ENCODE results near the gene PTX3.

Gene PTX3

GRCh38 chr3:157436583-157437291 lies at the start of gene PTX3:
Gene PTX3 (plus strand): TSS chr3:157436850. CDS start chr3:157436934, 84 bp downstream.
- no peak for DNase-seq (ENCODE audit: low read depth)

GRCh38 chr3:157387708-157388435 lies 48.8 kb upstream of the PTX3 start:
- no peak for DNase-seq (ENCODE audit: low read depth)

- no peak for DNase-seq (ENCODE audit: low read depth)
These were observed 47.7 kb upstream of the PTX3 start for GRCh38 chr3:157388976-157389375.

- no peak for DNase-seq (ENCODE audit: low read depth)
These were observed 45.7 kb upstream of the PTX3 start for GRCh38 chr3:157390713-157391515.

DNA sequence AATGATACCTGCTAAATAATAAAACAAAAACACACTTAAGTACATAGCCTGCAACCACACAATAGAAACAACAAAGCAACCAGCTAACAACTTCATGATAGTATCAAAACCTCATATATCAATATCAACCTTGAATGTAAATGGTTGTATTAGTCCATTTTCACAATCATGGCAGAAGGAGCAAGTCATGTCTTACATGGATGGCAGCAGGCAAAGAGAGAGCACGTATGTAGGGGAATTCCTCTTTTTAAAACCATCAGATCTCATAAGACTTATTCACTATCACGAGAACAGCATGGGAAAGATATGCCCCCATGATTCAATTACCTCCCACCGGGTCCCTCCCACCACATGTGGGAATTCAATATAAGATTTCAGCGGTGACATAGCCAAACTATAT lies 44.5 kb upstream of the PTX3 start:
- DNase-seq (ENCODE audit: low read depth) = no peak

- DNase-seq (ENCODE audit: low read depth) = no peak
These were observed 43.5 kb upstream of the PTX3 start for GRCh38 chr3:157393113-157393512.

DNA sequence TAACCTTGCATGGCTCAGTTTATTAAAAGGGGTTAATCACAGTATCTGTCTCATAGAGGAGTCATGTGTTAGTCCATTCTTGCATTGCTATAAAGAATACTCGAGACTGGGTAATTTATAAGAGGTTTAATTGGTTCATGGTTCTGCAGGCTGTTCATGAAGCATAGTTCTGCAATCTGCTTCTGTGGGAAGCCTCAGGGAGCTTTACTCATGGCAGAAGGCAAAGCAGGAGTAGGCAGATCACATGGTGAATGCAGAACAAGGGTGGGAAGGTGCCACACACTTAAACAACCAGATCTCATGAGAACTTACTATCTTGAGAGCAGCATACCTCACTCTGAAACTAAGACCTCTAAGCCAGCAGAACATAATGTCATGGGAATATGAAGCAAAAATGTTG lies 42.2 kb upstream of the PTX3 start:
- no peak for DNase-seq (ENCODE audit: low read depth)

- no peak for DNase-seq (ENCODE audit: low read depth)
These were observed 38.1 kb upstream of the PTX3 start for GRCh38 chr3:157398598-157398997.

- no peak for DNase-seq (ENCODE audit: low read depth)
These were observed 32.3 kb upstream of the PTX3 start for GRCh38 chr3:157404381-157404780.

DNA sequence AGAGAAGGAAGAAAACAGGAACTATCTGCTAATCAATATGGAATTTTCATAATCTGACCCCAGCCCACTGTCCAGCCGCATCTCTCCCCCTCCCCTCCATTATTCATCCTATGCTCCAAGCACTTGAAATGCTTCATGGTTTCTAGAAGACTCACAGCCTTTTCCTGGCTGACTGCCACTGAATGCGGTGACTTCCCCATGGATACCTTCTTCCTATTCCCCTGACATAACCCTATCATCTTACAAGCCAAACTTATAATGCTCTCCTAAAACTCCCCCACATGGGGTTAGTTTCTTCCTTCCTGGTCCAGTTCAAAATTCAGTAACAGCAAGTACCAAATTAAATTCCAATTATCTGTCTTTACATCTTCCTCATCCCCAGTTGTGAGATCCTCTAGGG lies 31.2 kb upstream of the PTX3 start:
- DNase-seq (ENCODE audit: low read depth) = no peak

DNA sequence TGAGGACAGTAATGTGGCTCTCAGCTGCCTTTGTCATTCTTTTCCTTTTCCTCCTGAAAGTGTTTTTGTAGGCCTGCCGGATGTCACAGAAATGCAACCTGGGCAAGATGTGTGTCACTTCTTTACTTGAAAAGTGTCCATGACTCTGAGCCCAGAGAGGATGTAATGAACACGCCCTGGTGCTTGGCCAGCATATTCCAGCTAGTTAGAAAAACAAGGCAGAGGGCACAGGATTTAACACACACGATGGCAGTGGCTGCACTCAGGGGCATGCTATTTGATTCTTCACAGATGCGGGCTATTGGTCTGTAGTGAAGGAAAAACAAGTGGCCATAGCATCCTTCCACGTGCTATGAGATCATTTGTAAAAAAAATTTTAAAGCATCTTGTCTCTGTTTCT lies 30.3 kb upstream of the PTX3 start:
- DNase-seq (ENCODE audit: low read depth) = no peak

DNA sequence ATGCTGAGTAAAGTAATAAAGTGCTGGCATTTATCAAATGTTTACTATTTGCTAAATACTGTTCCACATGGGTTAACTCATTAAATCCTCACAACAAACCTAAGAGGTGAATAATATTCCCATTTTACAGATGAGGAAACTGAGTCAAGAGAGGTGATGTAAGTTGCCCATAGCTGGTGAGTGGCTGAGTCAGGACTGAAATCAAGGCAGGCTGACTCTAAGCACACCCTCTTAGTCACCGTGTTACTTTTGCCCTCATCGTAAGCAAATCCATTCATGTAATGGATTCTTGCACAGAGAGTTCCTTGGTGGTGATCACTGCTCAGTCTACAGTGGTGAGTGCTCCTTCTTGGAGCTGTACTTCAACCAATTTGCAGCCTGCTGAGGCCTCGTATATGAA lies 28.9 kb upstream of the PTX3 start:
- no peak for DNase-seq (ENCODE audit: low read depth)

GRCh38 chr3:157408499-157409149 lies 28.0 kb upstream of the PTX3 start:
- no peak for DNase-seq (ENCODE audit: low read depth)

DNA sequence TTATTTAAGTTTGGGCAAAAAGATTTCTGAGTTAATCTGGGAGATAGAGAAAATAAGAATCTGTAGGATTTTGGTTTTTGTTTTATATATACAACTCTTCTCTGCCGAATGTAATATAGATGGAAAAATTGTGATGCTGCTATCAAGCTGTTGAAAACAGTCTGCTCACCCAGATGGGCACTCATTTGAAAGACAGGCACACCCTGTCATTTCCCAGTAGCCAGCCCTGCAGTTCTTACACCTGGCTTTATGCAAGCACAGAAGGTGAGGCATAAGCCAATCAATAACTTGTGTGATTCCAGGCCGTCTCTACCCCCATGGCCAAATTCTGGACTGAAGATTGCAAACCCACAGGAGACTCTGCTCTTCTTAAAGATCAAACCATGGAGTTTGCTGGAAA lies 27.1 kb upstream of the PTX3 start:
- DNase-seq (ENCODE audit: low read depth) = no peak

GRCh38 chr3:157410945-157411344 lies 25.7 kb upstream of the PTX3 start:
- DNase-seq (ENCODE audit: low read depth) = no peak

- no peak for DNase-seq (ENCODE audit: low read depth)
These were observed 24.3 kb upstream of the PTX3 start for GRCh38 chr3:157412323-157412855.

- no peak for DNase-seq (ENCODE audit: low read depth)
These were observed 21.8 kb upstream of the PTX3 start for GRCh38 chr3:157414861-157415260.

DNA sequence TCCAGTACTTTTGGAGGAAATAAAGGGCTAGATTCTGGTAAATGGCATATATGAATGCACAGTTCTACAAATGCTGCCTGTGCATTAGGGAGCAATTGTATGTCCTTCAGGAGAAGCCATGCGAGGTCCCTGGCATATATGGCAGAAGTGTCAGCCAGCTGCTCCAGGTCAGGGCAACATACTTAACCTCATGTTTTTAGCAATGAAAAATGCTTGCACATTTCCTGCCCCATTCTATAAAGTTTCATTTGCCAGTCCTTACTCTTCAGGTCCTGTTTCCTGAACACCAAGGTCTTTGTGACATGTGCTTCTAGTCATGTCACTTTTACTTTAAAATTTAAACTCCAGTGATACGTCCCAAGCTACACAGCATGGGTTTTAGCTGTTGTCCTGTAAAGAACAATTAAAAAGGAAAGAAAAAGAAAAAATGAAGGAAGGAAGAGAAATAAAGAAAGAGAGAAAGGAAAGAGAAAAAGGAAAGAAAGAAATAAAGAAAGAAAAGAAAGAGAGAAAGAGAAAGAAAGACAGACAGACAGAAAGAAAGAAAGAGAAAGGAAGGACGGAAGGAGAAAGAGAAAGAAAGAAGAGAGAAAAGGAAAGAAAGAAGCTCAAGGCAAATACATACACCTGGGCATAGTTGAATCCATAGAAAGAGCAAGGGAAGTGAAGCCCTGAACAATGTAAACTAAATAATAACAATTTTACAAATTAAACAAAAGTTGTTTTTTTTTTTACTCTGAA lies 20.1 kb upstream of the PTX3 start:
- no peak for DNase-seq (ENCODE audit: low read depth)

DNA sequence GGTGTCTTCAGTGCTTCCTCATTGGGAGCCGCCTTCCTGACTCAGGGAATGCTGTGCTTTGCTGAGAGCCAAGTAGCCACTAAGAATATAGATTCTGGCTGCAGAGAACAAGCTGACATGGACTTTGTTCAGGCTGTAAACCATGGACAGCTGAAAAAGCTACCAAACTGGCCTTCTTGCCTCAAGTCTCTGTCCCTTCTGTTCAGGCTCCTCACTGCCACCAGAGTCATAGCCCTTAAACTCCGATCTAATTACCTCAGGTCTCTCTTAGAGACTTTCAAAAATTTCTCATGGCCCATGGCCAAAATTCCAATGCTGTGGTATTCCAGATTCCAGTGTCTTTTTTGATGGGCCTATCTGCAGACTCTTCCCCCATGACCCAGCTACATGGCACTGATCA lies 19.4 kb upstream of the PTX3 start:
- no peak for DNase-seq (ENCODE audit: low read depth)

DNA sequence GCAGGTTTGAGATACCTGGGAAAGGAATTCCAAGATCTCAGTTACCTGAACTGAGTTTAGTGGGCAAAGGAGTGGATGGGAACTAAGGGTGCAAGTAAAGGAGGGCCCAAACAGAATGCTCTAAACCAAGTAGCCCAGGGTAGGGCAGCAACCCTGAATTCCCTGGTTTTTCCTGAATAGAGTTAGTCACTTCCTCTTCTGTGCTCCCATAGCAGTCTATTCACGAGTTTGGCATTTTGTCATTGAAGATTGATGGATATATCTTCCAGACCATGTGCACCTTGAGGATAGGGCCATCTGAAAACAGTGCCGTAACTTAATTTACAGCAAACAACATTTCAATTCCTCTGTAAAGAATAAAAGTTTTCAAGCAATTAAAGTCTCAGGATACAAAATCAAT lies 18.5 kb upstream of the PTX3 start:
- DNase-seq (ENCODE audit: low read depth) = no peak

DNA sequence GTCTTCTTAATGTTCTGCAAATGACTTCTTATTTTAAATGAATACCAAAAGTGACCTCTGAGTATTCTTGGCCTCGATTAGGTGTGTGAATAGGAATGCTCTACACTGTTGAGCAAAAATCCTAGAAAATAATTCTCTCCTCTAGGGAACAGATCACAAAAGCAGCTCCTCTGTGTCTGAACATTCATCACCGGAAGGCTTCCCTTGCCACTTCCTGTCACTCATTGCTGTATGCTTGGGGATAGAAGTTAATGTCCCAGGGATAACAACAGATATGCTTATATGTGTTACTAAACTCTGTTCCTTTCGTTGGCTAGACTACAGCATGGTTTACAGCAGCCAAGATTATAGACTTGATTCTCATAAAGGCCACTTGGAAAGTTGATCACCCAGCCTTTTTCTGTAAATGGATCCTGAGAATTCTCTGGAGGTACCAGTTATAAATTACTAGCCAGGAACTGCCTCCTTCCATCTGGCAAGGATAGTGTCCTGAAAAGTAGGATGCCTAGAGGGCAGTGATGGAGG lies 16.0 kb upstream of the PTX3 start:
- no peak for DNase-seq (ENCODE audit: low read depth)
